Gastrocnemius medialis (tissue), 4 donors: ENCODE data around the gene WFDC1. TPM values are rescaled to one million over a fixed set of nuclear protein-coding genes. Genes with fewer than 3 reads are reported as not detected.

Experiments
- ATAC-seq, 2 donors: fragments of 150-250 bp; one replicate each; pipeline ENCODE4 v1.9.1; 2016
- DNase-seq, 2 donors: peaks; one replicate each; pipeline ENCODE4 v3.0.0-alpha.2; 2019
- H3K27ac ChIP-seq, 4 donors: fragments of 200-600 bp; sonication (generic); 1 replicate in 1 of 4; 2 replicates in 3 of 4; pipeline ENCODE4 v1.5.1; 2016 to 2018; ENCODE audit warnings: mild to moderate bottlenecking in 2 of 4, moderate library complexity in 1 of 4
- H3K27me3 ChIP-seq, 3 donors: fragments of 200-600 bp; sonication (generic) in 2 of 3; 1 replicate in 1 of 3; 2 replicates in 2 of 3; pipeline versions ENCODE4 v1.5.1 to v1.6.0; 2016 to 2019; ENCODE audit warnings: mild to moderate bottlenecking in 1 of 3, moderate library complexity in 1 of 3
- H3K36me3 ChIP-seq, 2 donors: fragments of 200-600 bp; sonication (generic) in 1 of 2; one replicate each; pipeline ENCODE4 v1.5.1; 2017 to 2018
- H3K4me1 ChIP-seq, 2 donors: fragments of 200-600 bp; sonication (generic) in 1 of 2; one replicate each; pipeline ENCODE4 v1.5.1; 2016 to 2017; ENCODE audit warnings: mild to moderate bottlenecking in 2 of 2
- H3K4me3 ChIP-seq, 4 donors: fragments of 200-600 bp; sonication (generic) in 3 of 4; 1 replicate in 1 of 4; 2 replicates in 3 of 4; pipeline ENCODE4 v1.5.1; 2016 to 2019; ENCODE audit warnings: mild to moderate bottlenecking in 2 of 4
- H3K9me3 ChIP-seq, 3 donors: fragments of 200-600 bp; sonication (generic) in 2 of 3; 1 replicate in 1 of 3; 2 replicates in 2 of 3; pipeline ENCODE4 v1.5.1; 2016 to 2019
- CTCF ChIP-seq, 5 experiments: fragments of 450-650 bp in 3 of 5; fragments of 200-600 bp in 2 of 5; sonication (generic) in 2 of 5; IDR thresholded peaks in 4 of 5; conservative IDR thresholded peaks in 1 of 5; 1 replicate in 4 of 5; 2 replicates in 1 of 5; pipeline ENCODE4 v1.5.1; 2016 to 2019; ENCODE audit warnings: antibody characterized with exemption in 5 of 5, mild to moderate bottlenecking in 3 of 5, moderate library complexity in 3 of 5
- POLR2A ChIP-seq, 2 donors: fragments of 450-650 bp; IDR thresholded peaks; one replicate each; pipeline ENCODE4 v1.6.1; 2017; ENCODE audit warnings: antibody characterized with exemption in 2 of 2, mild to moderate bottlenecking in 2 of 2, moderate library complexity in 2 of 2
- in situ Hi-C, 4 donors: fragments of 200-750 bp; cut with MboI; loops; one replicate each; pipeline versions ENCODE4 v1.15.0 to v1.8.0; 2017; ENCODE audit warnings: low sequenced_read_pairs in 4 of 4
- intact Hi-C: fragments of 100-400 bp; cut with DNase I; formaldehyde crosslinking; loops from one replicate; pipeline ENCODE4 v1.15.1; 2023; ENCODE audit warnings: low total_unique reads
- total RNA-seq, 4 donors: library from RNA; depleted of rRNA; stranded (reverse); fragments of >200 nt; gene quantifications; one replicate each; pipeline versions ENCODE4 v1.1.0 to v1.2.3, GENCODE V29; 2016

WFDC1 gene
- total RNA-seq, 4 donors from 2014 or later = 0.40 to 0.68 (median 0.49) TPM; not detected in 1

- TF ChIP-seq POLR2A (IDR thresholded peaks at IDR 0.05) = no peak
- Histone ChIP-seq H3K27ac (no peak overlapping the region), H3K4me1 (no peaks in the 10 kb centered on the region), H3K4me3 (no peak overlapping the region), H3K36me3 (no peaks in the 10 kb centered on the region), H3K27me3 (peaks cover 0 to 4% (median 0%) of the 10 kb centered on the region in 3 donors), H3K9me3 (no peaks in the 10 kb centered on the region)
- intact Hi-C loops (no loop called here), in situ Hi-C loops (no loop called here)
- ATAC-seq = no peak
- DNase-seq = no peak
Measured at GRCh38 chr16:84268291-84269040, 26.2 kb upstream of the WFDC1 start.

GRCh38 chr16:84270071-84270470, 24.6 kb upstream of the WFDC1 start:
- H3K27ac ChIP-seq = no peak overlapping the region
- H3K36me3 ChIP-seq = no peaks in the 10 kb centered on the region
- intact Hi-C loops (no loop called here), in situ Hi-C loops (no loop called here)
- DNase-seq = no peak
- no peaks in the 10 kb centered on the region for H3K9me3 ChIP-seq
- no peaks in the 10 kb centered on the region for H3K4me1 ChIP-seq
- ATAC-seq = no peak
- TF ChIP-seq CTCF (IDR thresholded peaks at IDR 0.05 in 4 of 5, conservative IDR thresholded peaks at IDR 0.05 in 1 of 5) (no peak), POLR2A (IDR thresholded peaks at IDR 0.05) (no peak)
- peaks cover 0 to 4% (median 3%) of the 10 kb centered on the region in 3 donors for H3K27me3 ChIP-seq
- H3K4me3 ChIP-seq = no peak overlapping the region

GRCh38 chr16:84270531-84270930, 24.1 kb upstream of the WFDC1 start:
- in situ Hi-C loops (no loop called here), intact Hi-C loops (no loop called here)
- no peak overlapping the region for H3K4me3 ChIP-seq
- TF ChIP-seq CTCF (IDR thresholded peaks at IDR 0.05 in 4 of 5, conservative IDR thresholded peaks at IDR 0.05 in 1 of 5) (no peak), POLR2A (IDR thresholded peaks at IDR 0.05) (no peak)
- no peaks in the 10 kb centered on the region for H3K36me3 ChIP-seq
- no peak for ATAC-seq
- H3K27me3 ChIP-seq = peaks cover 0 to 4% (median 3%) of the 10 kb centered on the region in 3 donors
- no peaks in the 10 kb centered on the region for H3K4me1 ChIP-seq
- DNase-seq = no peak
- H3K27ac ChIP-seq = no peak overlapping the region
- H3K9me3 ChIP-seq = no peaks in the 10 kb centered on the region

- Histone ChIP-seq H3K9me3 (no peaks in the 10 kb centered on the region), H3K27me3 (peaks cover 0 to 4% (median 3%) of the 10 kb centered on the region in 3 donors), H3K27ac (no peak overlapping the region), H3K4me3 (no peak overlapping the region), H3K4me1 (no peaks in the 10 kb centered on the region), H3K36me3 (no peaks in the 10 kb centered on the region)
- DNase-seq = no peak
- ATAC-seq = no peak
- in situ Hi-C loops (no loop called here), intact Hi-C loops (no loop called here)
- TF ChIP-seq CTCF (IDR thresholded peaks at IDR 0.05 in 4 of 5, conservative IDR thresholded peaks at IDR 0.05 in 1 of 5) = no peak
- TF ChIP-seq POLR2A (IDR thresholded peaks at IDR 0.05) = no peak
Measured at GRCh38 chr16:84271037-84271436, 23.6 kb upstream of the WFDC1 start.

- ATAC-seq = no peak
- intact Hi-C loops = no loop called here
- Histone ChIP-seq H3K27ac (no peak overlapping the region), H3K4me1 (no peaks in the 10 kb centered on the region), H3K27me3 (peaks cover 0 to 4% (median 3%) of the 10 kb centered on the region in 3 donors), H3K4me3 (no peak overlapping the region), H3K9me3 (no peaks in the 10 kb centered on the region), H3K36me3 (no peaks in the 10 kb centered on the region)
- in situ Hi-C loops = no loop called here
- TF ChIP-seq CTCF (IDR thresholded peaks at IDR 0.05 in 4 of 5, conservative IDR thresholded peaks at IDR 0.05 in 1 of 5) = no peak
- TF ChIP-seq POLR2A (IDR thresholded peaks at IDR 0.05) = no peak
- DNase-seq = no peak
Measured at GRCh38 chr16:84271866-84272265, 22.8 kb upstream of the WFDC1 start.
